Peyer's patch (tissue), 4 donors: ENCODE data around the gene NMS. TPM values are rescaled to one million over a fixed set of nuclear protein-coding genes. Genes with fewer than 3 reads are reported as not detected.
A peak's percentile ranks its signal among the peaks of the same experiment; 100 is the strongest.

Experiments used
- DNase-seq, 3 donors: peaks; one replicate each; pipeline ENCODE4 v3.0.0-alpha.2; 2017 to 2019
- H3K27ac ChIP-seq, 4 donors: fragments of 200-600 bp; sonication (generic); one replicate each; pipeline ENCODE4 v1.5.1; 2016 to 2019
- H3K27me3 ChIP-seq, 2 donors: fragments of 200-600 bp; sonication (generic); one replicate each; pipeline ENCODE4 v1.5.1; 2019
- H3K36me3 ChIP-seq, 3 donors: fragments of 200-600 bp; sonication (generic); one replicate each; pipeline ENCODE4 v1.5.1; 2016 to 2019
- H3K4me1 ChIP-seq, 4 donors: fragments of 200-600 bp; sonication (generic); one replicate each; pipeline ENCODE4 v1.5.1; 2016 to 2019
- H3K4me3 ChIP-seq, 4 donors: fragments of 200-600 bp; sonication (generic); 1 replicate in 3 of 4; 2 replicates in 1 of 4; pipeline ENCODE4 v1.5.1; 2016 to 2019; ENCODE audit warnings: mild to moderate bottlenecking in 1 of 4
- H3K9me3 ChIP-seq, 4 donors: fragments of 200-600 bp; sonication (generic); one replicate each; pipeline ENCODE4 v1.5.1; 2016 to 2019; ENCODE audit warnings: mild to moderate bottlenecking in 1 of 4
- POLR2A ChIP-seq, 2 donors: fragments of 450-650 bp; IDR thresholded peaks; one replicate each; pipeline ENCODE4 v1.5.1; 2017; ENCODE audit warnings: antibody characterized with exemption in 2 of 2, mild to moderate bottlenecking in 2 of 2, moderate library complexity in 2 of 2
- total RNA-seq, 4 donors: library from RNA; depleted of rRNA; stranded (reverse); fragments of >200 nt; gene quantifications; one replicate each; pipeline ENCODE4 v1.1.0, GENCODE V29; 2016
- TF ChIP-seq, protein P1 (sequence below), 6 experiments: fragments of 450-650 bp in 4 of 6; fragments of 200-600 bp in 2 of 6; sonication (generic) in 1 of 6; IDR thresholded peaks; one replicate each; pipeline ENCODE4 v1.5.1; 2017 to 2019; ENCODE audit warnings: antibody characterized with exemption in 6 of 6, mild to moderate bottlenecking in 3 of 6, moderate library complexity in 1 of 6

Gene NMS, protein sequence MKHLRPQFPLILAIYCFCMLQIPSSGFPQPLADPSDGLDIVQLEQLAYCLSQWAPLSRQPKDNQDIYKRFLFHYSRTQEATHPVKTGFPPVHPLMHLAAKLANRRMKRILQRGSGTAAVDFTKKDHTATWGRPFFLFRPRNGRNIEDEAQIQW
- total RNA-seq: not detected

DNA sequence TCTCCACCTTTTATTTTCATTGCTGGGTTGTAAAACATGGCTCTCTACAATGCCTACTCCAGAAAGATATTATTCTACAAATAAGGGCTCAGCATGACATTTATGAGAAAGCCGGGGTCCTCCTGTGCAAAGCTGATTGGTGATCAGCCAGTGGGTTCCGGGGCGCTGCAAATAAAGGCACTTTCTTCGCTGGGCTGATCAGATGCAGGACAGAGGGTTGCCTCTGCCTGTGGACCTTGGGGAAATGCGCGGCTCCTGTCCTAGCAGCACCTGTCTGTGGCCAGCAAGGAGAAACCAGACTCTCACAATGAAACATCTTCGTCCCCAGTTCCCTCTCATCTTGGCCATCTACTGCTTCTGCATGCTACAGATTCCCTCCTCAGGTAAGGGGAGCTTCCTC is at the start of gene NMS:
Gene NMS, plus strand, starts transcription at position 301 of the 400 bp plus-strand sequence. Its CDS starts 7 bp downstream, at position 308.
- no peak for DNase-seq
- H3K27ac ChIP-seq: no peak within 1 kb of the TSS
- H3K9me3 ChIP-seq: no peaks in the 10 kb centered on the region
- no peak for TF ChIP-seq POLR2A (IDR thresholded peaks at IDR 0.05)
- TF ChIP-seq, protein P1, sequence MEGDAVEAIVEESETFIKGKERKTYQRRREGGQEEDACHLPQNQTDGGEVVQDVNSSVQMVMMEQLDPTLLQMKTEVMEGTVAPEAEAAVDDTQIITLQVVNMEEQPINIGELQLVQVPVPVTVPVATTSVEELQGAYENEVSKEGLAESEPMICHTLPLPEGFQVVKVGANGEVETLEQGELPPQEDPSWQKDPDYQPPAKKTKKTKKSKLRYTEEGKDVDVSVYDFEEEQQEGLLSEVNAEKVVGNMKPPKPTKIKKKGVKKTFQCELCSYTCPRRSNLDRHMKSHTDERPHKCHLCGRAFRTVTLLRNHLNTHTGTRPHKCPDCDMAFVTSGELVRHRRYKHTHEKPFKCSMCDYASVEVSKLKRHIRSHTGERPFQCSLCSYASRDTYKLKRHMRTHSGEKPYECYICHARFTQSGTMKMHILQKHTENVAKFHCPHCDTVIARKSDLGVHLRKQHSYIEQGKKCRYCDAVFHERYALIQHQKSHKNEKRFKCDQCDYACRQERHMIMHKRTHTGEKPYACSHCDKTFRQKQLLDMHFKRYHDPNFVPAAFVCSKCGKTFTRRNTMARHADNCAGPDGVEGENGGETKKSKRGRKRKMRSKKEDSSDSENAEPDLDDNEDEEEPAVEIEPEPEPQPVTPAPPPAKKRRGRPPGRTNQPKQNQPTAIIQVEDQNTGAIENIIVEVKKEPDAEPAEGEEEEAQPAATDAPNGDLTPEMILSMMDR (IDR thresholded peaks at IDR 0.05): no peak
- H3K36me3 ChIP-seq: no peaks in the 10 kb centered on the region
- H3K27me3 ChIP-seq: no peaks in the 10 kb centered on the region
- H3K4me1 ChIP-seq: no peaks in the 10 kb centered on the region
- H3K4me3 ChIP-seq: no peak within 1 kb of the TSS

DNA sequence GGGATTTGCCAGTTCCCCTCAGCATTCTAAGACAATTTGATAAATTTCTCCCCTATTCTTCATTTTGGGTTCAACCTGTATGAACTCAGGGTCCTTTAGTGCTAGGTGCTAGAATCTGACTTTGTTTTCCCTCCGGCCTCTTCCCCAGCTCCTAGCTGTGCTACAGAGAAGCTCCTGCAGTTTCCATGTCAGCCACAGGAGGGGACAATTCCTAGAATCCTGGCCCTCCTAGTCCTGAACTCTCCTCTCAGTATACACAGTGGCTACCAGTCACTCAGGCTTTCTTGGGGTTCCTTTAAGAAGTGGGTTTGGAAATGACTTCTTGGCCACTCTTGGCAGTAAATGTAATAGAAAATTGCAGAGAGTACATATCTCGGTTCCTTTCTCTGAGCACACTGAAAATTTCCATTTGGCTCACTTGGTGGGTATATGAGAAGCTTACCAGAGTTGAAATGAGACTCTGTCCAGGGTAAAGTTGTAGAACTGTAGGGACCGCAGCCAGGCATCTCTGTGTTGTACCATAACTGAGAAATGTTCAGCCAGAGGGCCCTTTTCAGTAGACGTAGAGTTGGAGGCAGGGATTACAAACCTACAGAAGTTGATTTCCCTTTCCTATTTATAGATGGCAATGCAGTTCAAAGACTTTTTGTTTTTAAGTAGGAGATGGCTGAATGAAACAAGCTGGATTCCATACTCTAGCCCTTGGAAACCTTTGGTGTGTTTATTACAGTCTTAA is 47.8 kb upstream of the NMS start:
- no peak for DNase-seq
- Histone ChIP-seq H3K27ac (no peak overlapping the region), H3K27me3 (no peaks in the 10 kb centered on the region), H3K9me3 (no peaks in the 10 kb centered on the region), H3K4me1 (no peaks in the 10 kb centered on the region), H3K36me3 (no peaks in the 10 kb centered on the region), H3K4me3 (no peak overlapping the region)
- TF ChIP-seq, protein P1 (IDR thresholded peaks at IDR 0.05): peak in 4 of 6 experiments; percentile 17 to 32 (median 20)
- no peak for TF ChIP-seq POLR2A (IDR thresholded peaks at IDR 0.05)

DNA sequence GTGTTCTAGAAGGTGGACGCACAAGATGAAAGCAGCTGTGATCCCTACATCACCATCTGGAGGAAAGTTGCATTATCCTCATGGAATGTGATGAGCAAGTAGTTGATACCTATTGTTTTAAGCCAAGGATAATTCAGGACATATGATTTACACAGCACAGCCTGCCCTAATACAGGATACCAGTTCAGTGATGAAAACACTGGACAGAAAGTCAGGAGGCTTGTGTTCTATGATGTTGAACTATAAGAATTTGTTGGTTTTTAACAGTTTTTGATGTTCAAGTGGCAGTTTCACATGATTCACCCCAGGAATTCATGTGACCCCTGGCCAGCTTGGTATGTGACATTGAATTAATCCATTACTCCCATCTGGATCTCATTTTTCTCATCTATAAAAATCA is 46.7 kb upstream of the NMS start:
- H3K9me3 ChIP-seq: no peaks in the 10 kb centered on the region
- no peak for TF ChIP-seq POLR2A (IDR thresholded peaks at IDR 0.05)
- TF ChIP-seq, protein P1 (IDR thresholded peaks at IDR 0.05): no peak
- no peak for DNase-seq

DNA sequence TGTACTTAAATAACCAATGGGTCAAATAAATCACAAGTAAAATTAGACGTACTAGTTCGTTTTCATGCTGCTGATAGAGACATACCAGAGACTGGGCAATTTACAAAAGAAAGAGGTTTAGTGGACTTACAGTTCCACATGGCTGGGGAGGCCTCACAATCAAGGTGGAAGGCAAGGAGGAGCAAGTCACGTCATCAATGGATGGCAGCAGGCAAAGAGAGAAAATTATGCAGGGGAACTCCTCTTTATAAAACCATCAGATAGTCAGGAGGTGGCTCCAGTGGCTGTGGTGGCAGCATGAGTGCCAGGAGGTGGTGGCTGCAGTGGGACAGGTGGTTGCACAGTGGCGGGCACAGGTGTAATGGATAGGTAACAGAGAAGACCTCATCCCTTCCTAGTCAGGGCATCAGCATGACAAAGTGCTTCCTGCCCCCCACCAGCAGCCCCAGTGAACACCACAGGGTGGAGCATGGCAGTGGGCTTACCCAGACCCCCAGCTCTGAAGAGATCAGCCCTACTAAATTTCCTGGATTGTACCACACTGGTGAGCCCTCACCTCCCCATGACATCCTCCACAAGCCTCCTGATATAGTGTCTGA is 45.9 kb upstream of the NMS start:
- Histone ChIP-seq H3K36me3 (no peaks in the 10 kb centered on the region), H3K4me1 (no peaks in the 10 kb centered on the region), H3K27me3 (no peaks in the 10 kb centered on the region), H3K4me3 (no peak overlapping the region), H3K27ac (no peak overlapping the region), H3K9me3 (no peaks in the 10 kb centered on the region)
- TF ChIP-seq, protein P1 (IDR thresholded peaks at IDR 0.05): no peak
- TF ChIP-seq POLR2A (IDR thresholded peaks at IDR 0.05): no peak
- DNase-seq: no peak

More for the DNA sequence above, 46.7 kb upstream of the NMS start:
- no peaks in the 10 kb centered on the region for H3K36me3 ChIP-seq
- no peaks in the 10 kb centered on the region for H3K4me1 ChIP-seq
- no peak overlapping the region for H3K27ac ChIP-seq
- H3K27me3 ChIP-seq: no peaks in the 10 kb centered on the region
- no peak overlapping the region for H3K4me3 ChIP-seq

DNA sequence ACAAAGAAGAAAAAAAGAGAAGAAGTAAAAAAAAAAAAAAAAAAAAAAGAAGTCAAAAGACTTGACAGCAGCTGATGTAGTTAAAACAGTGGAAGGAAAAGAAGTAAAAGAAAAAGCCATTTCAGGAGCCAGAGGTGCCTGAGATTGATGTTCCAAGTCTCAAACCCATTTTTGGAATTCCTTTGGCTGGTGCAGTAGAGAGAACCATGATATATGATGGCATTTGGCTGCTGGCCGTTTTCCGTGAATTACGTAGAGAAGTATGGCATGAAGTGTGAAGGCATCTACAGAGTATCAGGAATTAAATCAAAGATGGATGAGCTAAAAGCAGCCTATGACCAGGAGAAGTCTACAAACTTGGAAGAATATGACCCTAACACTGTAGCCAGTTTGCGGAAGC is 45.2 kb upstream of the NMS start:
- no peak for TF ChIP-seq POLR2A (IDR thresholded peaks at IDR 0.05)
- TF ChIP-seq, protein P1 (IDR thresholded peaks at IDR 0.05): no peak
- Histone ChIP-seq H3K36me3 (no peaks in the 10 kb centered on the region), H3K27ac (no peak overlapping the region), H3K4me1 (no peaks in the 10 kb centered on the region), H3K9me3 (no peaks in the 10 kb centered on the region), H3K4me3 (no peak overlapping the region), H3K27me3 (no peaks in the 10 kb centered on the region)
- no peak for DNase-seq
